Endodermal cell (in vitro differentiated cells): ENCODE results near the gene XG. TPM values are rescaled to one million over a fixed set of nuclear protein-coding genes. Genes with fewer than 3 reads are reported as not detected.
A peak's percentile ranks its signal among the peaks of the same experiment; 100 is the strongest.
"Not testable (repeated sequence)": the region's sequence is repeated elsewhere in the genome, so short reads cannot be mapped to it uniquely, and the experiment has no call there.

ENCODE experiments used
- DNase-seq: peaks from one replicate; pipeline ENCODE4 v3.0.0-alpha.2; 2017
- H3K27ac ChIP-seq: 2 replicates; pipeline ENCODE4 v1.5.1; 2013; ENCODE audit warnings: mild to moderate bottlenecking, low read depth, low read length, moderate library complexity
- H3K27me3 ChIP-seq: 2 replicates; pipeline ENCODE4 v1.6.1; 2013; ENCODE audit warnings: mild to moderate bottlenecking, low read length, moderate library complexity; ENCODE audit not compliant: insufficient read depth, control insufficient read depth, poor library complexity, severe bottlenecking
- H3K36me3 ChIP-seq: 2 replicates; pipeline ENCODE4 v1.7.0; 2013; ENCODE audit warnings: mild to moderate bottlenecking, low read length, moderate library complexity; ENCODE audit not compliant: control insufficient read depth, insufficient read depth
- H3K4me1 ChIP-seq: one replicate; pipeline ENCODE4 v1.7.0; 2013; ENCODE audit warnings: low read length; ENCODE audit not compliant: control insufficient read depth, insufficient read depth
- H3K4me3 ChIP-seq: 2 replicates; pipeline ENCODE4 v1.5.1; 2013; ENCODE audit warnings: mild to moderate bottlenecking, low read length, moderate library complexity
- H3K9ac ChIP-seq: 2 replicates; pipeline ENCODE4 v1.6.1; 2013; ENCODE audit warnings: mild to moderate bottlenecking, low read length, moderate library complexity; ENCODE audit not compliant: poor library complexity, severe bottlenecking; ENCODE audit errors: extremely low read depth
- H3K9me3 ChIP-seq: 2 replicates; pipeline ENCODE4 v1.6.1; 2013; ENCODE audit warnings: mild to moderate bottlenecking, low read length, moderate library complexity; ENCODE audit not compliant: control insufficient read depth
- H3K27ac Mint-ChIP-seq: 2 replicates; pipeline ENCODE4 v1.8.0; 2020; ENCODE audit warnings: mixed read lengths
- H3K27me3 Mint-ChIP-seq: 2 replicates; pipeline ENCODE4 v1.8.0; 2021; ENCODE audit warnings: mild to moderate bottlenecking, mixed read lengths; ENCODE audit not compliant: insufficient read depth
- H3K36me3 Mint-ChIP-seq: 2 replicates; pipeline ENCODE4 v1.8.0; 2020; ENCODE audit warnings: low read depth, mixed read lengths
- H3K4me1 Mint-ChIP-seq: 2 replicates; pipeline ENCODE4 v1.8.0; 2020; ENCODE audit warnings: mixed read lengths
- H3K4me3 Mint-ChIP-seq: 2 replicates; pipeline ENCODE4 v1.8.0; 2020; ENCODE audit warnings: mild to moderate bottlenecking, moderate library complexity, mixed read lengths
- H3K9me3 Mint-ChIP-seq: 2 replicates; pipeline ENCODE4 v1.8.0; 2020; ENCODE audit warnings: mild to moderate bottlenecking, mixed read lengths
- WGBS, 2 experiments: methylation state at CpG; one replicate each; pipeline versions ENCODE4 v1.1.5 to v1.1.7; 2013; ENCODE audit warnings: missing lambda C conversion rate in 2 of 2, mixed read lengths in 1 of 2; ENCODE audit not compliant: insufficient coverage in 1 of 2, insufficient read length in 1 of 2; 5-methylcytosine and 5-hydroxymethylcytosine counted together
- total RNA-seq, 2 donors: library from RNA; stranded (reverse); fragmentation: NEBNext Ultra II Directional in 1 of 2; extraction: Animal tissue kit (Norgen Biotek cat#: 25700) in 1 of 2; gene quantifications; 2 replicates in 1 of 2; 3 replicates in 1 of 2; pipeline ENCODE4 v1.2.1, GENCODE V29; 2021
- TF ChIP-seq, protein P1 (sequence below): fragments of 200-600 bp; sonication (generic); conservative IDR thresholded peaks from 2 replicates; pipeline ENCODE4 v1.5.0; 2021; ENCODE audit warnings: antibody characterized with exemption, mild to moderate bottlenecking

Gene XG
- total RNA-seq, 2 donors from 2014 or later: 1.1 to 1.3 TPM

DNA sequence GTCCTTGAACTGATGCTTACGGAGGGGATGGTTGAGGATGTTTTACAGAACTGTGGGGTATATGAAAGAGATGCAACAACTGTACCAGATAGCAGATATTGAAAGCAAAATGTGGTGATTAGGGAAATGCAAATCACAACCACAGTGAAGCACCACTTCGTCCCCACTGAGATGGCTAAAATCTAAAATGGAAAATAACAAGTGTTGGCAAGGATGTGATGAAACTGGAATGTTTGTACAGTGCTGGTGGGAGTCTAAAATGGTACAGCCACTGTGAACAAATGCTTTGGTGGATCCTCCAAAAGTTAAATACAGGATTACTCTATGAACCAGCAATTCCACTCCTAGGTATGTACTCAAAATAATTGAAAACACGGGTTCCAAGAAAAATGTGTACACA lies 22.9 kb downstream of the XG start:
- Histone ChIP-seq H3K36me3 (no peaks in the 10 kb centered on the region), H3K27me3 (no peaks in the 10 kb centered on the region), H3K27ac (no peak overlapping the region), H3K4me3 (peak overlapping the region; percentile 59), H3K4me1 (no peaks in the 10 kb centered on the region), H3K9me3 (peaks cover 42% of the 10 kb centered on the region), H3K9ac (no peak overlapping the region)
- no peak for DNase-seq
- Mint-ChIP-seq H3K27me3 (peaks cover 5% of the 10 kb centered on the region), H3K9me3 (peaks cover 56% of the 10 kb centered on the region), H3K27ac (no peak overlapping the region), H3K4me3 (no peak overlapping the region), H3K4me1 (no peaks in the 10 kb centered on the region), H3K36me3 (peaks cover 9% of the 10 kb centered on the region)
- TF ChIP-seq, protein P1, sequence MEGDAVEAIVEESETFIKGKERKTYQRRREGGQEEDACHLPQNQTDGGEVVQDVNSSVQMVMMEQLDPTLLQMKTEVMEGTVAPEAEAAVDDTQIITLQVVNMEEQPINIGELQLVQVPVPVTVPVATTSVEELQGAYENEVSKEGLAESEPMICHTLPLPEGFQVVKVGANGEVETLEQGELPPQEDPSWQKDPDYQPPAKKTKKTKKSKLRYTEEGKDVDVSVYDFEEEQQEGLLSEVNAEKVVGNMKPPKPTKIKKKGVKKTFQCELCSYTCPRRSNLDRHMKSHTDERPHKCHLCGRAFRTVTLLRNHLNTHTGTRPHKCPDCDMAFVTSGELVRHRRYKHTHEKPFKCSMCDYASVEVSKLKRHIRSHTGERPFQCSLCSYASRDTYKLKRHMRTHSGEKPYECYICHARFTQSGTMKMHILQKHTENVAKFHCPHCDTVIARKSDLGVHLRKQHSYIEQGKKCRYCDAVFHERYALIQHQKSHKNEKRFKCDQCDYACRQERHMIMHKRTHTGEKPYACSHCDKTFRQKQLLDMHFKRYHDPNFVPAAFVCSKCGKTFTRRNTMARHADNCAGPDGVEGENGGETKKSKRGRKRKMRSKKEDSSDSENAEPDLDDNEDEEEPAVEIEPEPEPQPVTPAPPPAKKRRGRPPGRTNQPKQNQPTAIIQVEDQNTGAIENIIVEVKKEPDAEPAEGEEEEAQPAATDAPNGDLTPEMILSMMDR: no peak
- 92 to 96% methylated on average over 2 to 3 of the region's 3 CpGs for WGBS, 2 experiments

DNA sequence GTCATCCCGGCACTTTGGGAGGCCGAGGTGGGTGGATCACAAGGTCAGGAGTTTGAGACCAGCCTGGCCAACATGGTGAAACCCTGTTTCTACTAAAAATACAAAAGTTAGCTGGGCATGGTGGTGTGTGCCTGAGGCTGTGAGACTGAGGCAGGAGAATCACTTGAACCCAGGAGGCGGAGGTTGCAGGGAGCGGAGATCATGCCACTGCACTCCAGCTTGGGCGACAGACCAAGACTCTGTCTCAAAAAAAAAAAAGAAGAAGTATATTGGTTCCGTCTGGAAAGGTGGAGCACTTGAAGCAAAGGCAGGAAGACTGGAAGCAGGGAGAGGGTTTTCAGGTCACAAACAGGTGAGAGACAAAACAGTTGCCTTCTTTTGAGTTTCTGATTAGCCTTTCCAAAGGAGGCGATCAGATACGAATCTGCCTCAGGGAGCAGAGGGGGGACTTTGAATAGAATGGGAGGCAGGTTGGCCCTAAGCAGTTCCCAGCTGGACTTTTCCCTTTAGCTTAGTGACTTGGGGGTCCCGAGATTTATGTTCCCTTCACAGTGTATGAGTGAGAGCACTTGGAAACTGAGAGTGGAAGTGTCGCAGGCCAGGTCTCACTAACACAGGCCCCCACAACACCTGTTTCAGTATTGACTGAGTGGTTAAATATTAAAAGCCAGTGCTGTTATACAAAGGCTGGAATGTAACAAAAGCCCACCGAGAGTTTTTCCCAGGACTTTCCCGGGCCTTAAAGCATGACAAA lies 28.8 kb downstream of the XG start:
- not testable (repeated sequence) for H3K4me3 ChIP-seq, H3K27me3 ChIP-seq, H3K36me3 ChIP-seq, H3K27me3 Mint-ChIP-seq, H3K36me3 Mint-ChIP-seq, H3K4me1 ChIP-seq
- peak overlapping the region; percentile 87 for H3K27ac ChIP-seq
- WGBS, 2 experiments: 41 to 42% methylated on average over 9 to 12 of the region's 12 CpGs
- peak overlapping the region; percentile 22 for H3K4me3 Mint-ChIP-seq
- peak overlapping the region; percentile 68 for H3K9ac ChIP-seq
- H3K9me3 Mint-ChIP-seq: peaks cover 34% of the 10 kb centered on the region
- DNase-seq: peak; percentile 82
- H3K9me3 ChIP-seq: peaks cover 28% of the 10 kb centered on the region
- peaks cover 45% of the 10 kb centered on the region for H3K4me1 Mint-ChIP-seq
- H3K27ac Mint-ChIP-seq: peak overlapping the region; percentile 98

GRCh38 chrX:2781226-2781571 lies 29.4 kb downstream of the XG start:
- H3K4me1 Mint-ChIP-seq: peaks cover 45% of the 10 kb centered on the region
- WGBS, 2 experiments: 76% methylated on average over 1 of the region's 1 CpG; no CpG with 5 or more reads in 1 of the 2 experiments

More at GRCh38 chrX:2781226-2781571, 29.4 kb downstream of the XG start:
- Histone ChIP-seq H3K4me3 (no peak overlapping the region), H3K9me3 (peaks cover 28% of the 10 kb centered on the region), H3K4me1 (no peaks in the 10 kb centered on the region), H3K27me3 (no peaks in the 10 kb centered on the region), H3K9ac (peak overlapping the region; percentile 68), H3K27ac (peak overlapping the region; percentile 87), H3K36me3 (no peaks in the 10 kb centered on the region)
- Mint-ChIP-seq H3K36me3 (no peaks in the 10 kb centered on the region), H3K4me3 (peak overlapping the region; percentile 22), H3K9me3 (peaks cover 28% of the 10 kb centered on the region), H3K27me3 (no peaks in the 10 kb centered on the region), H3K27ac (peak overlapping the region; percentile 98)
- DNase-seq: no peak
- TF ChIP-seq, protein P1: no peak
